Left colon (tissue), 2 donors: Measurements from ENCODE around the gene MYL5. TPM values are rescaled to one million over a fixed set of nuclear protein-coding genes. Genes with fewer than 3 reads are reported as not detected.
"Not testable (repeated sequence)": the region's sequence is repeated elsewhere in the genome, so short reads cannot be mapped to it uniquely, and the experiment has no call there.

Experiments
- ATAC-seq: fragments of 200-7000 bp; cut with Tn5 transposase; one replicate; pipeline ENCODE4 v1.9.1; 2020; ENCODE audit warnings: mild to moderate bottlenecking, moderate library complexity
- DNase-seq, 2 donors: peaks; one replicate each; pipeline ENCODE4 v3.0.0-alpha.2; 2020
- intact Hi-C, 2 donors: fragments of 100-400 bp; cut with DNase I in 1 of 2; cut with micrococcal nuclease in 1 of 2; formaldehyde crosslinking; loops; one replicate each; pipeline versions ENCODE4 v1.11.2 to v1.14.0; 2022; cut with DNase I, micrococcal nuclease
- total RNA-seq, 2 donors: library from RNA; stranded (reverse); fragmentation: NEBNext Ultra II Directional; extraction: Animal tissue kit (Norgen Biotek cat#: 25700); gene quantifications; one replicate each; pipeline ENCODE4 v1.2.1, GENCODE V29; 2021
- donor health status: DM: no; HTN: no; CAD: no.
- donor health status: DM: yes; HTN: yes; CAD: no.

The MYL5 gene
- total RNA-seq, 2 donors from 2014 or later = 30.0 to 37.1 TPM

DNA sequence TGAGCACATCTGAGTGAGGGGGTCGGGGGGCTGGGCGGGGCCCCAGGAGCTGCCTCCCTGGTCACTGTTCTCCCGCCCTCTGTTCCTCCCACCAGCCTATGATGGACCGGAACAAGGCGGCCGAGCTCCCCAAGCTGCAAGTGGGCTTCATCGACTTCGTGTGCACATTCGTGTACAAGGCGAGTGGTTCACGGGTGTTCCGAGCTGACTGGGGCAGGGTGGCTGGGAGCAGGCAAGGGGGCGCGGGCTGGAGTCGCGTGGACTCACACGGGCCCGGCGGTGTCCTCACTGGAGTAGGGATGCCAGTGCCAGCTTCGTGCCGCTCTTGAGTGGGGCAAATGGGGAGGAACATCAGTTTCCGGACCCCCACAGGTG is 7.9 kb upstream of the MYL5 start:
- no peak for DNase-seq
- intact Hi-C loops = no loop called here
- ATAC-seq = no peak

DNA sequence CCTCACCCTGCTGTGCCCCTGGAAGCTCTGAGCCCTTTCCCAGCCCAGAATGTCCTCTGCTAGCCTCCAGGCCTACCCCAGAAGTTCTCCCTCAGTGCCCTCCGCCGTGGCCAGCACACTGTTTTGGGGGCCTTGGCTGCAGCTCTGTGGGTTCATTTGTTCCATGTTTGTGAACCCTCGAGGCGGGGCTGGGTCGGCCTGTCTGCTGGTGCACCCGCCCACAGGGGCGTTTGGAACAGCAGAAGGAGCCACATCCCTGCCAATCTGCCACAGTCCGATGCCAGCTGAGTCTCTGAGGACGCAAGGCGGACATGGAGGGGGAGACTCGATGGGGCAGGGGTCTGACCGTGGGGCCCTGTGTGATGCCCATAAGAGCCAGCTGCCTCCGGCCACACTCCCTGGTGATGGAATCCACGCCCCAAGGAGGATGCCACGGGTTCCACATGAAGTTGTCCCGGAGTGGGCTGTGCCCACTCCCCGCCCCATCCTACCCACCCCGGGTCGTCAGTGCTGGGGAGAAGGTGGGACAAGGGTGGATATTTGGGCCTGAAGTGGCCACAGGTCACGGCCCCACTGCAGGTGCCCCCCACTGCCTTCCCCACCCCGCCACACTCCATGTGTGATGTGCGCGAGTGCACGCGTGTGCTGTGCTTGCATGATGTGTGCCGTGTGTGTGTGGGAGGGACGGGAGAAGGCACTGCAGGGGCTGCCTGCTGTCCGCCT is 7.4 kb upstream of the MYL5 start:
- intact Hi-C loops = no loop called here
- no peak for ATAC-seq
- no peak for DNase-seq

DNA sequence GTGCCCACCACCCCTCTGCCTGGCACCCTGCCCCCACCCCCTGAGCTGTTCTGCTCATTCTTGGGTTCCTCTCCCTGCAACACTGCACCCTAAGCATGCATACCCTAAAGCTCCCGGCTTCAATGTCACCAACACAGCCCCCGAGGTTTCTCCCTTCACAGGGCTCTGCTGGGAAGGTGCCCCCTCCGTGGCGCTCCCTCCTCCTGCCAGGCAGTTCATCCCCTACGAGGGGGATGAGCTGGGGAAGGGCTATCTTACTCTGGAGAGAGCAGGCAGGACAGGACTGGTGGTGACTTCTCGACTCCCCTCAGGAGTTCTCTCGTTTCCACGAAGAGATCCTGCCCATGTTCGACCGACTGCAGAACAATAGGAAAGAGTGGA is 6.8 kb upstream of the MYL5 start:
- ATAC-seq = no peak
- intact Hi-C loops = no loop called here
- DNase-seq = no peak

- intact Hi-C loops, ATAC-seq, DNase-seq: not testable (repeated sequence)
Measured at GRCh38 chr4:668219-668618, 6.1 kb upstream of the MYL5 start.

- ATAC-seq, DNase-seq, intact Hi-C loops: not testable (repeated sequence)
Measured at GRCh38 chr4:669806-670559, 4.4 kb upstream of the MYL5 start.

GRCh38 chr4:671769-672168 is 2.6 kb upstream of the MYL5 start:
- no peak for DNase-seq
- intact Hi-C loops = no loop called here
- no peak for ATAC-seq

DNA sequence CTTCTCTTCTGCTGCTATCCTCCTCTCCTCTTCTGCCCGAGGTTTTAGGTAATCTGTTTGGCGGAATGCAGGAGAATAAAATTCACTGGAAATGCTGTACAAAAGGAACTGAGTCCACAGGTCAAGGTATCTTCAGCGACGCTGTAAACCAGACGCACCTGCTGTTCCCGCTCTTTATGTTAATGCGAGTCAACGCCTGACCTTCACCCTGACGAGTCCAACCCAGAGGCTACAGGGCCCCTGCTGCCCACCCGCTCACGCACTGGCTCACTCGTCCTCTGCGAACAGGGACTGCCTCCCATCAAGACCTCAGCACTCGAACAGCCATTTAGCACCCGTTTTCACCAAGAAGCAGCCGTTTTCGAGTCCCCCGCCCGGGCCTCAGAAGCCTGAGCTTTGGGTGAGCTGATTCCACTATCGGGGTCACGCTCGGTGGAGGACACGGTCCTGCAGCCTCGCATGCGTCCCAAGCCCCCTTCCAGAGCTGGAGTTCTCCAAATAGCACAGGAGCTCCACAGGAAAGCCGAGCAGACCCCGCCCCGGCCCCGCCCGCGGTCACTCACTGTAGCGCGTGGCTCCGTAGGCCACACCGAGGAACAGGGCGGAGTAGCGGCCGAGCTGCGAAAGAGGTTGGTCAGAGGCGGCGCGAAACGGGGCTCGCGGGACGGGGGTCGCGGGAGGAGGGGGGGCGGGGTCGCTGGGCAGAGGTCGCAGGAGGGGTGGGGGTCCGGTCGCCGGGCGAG is 822 bp upstream of the MYL5 start:
- peak; percentile 70 to 84 for DNase-seq
- peak; percentile 51 for ATAC-seq
- intact Hi-C loops = no loop called here

- intact Hi-C loops = no loop called here
- DNase-seq = no peak
Measured at GRCh38 chr4:675036-675882, 917 bp downstream of the MYL5 start.

DNA sequence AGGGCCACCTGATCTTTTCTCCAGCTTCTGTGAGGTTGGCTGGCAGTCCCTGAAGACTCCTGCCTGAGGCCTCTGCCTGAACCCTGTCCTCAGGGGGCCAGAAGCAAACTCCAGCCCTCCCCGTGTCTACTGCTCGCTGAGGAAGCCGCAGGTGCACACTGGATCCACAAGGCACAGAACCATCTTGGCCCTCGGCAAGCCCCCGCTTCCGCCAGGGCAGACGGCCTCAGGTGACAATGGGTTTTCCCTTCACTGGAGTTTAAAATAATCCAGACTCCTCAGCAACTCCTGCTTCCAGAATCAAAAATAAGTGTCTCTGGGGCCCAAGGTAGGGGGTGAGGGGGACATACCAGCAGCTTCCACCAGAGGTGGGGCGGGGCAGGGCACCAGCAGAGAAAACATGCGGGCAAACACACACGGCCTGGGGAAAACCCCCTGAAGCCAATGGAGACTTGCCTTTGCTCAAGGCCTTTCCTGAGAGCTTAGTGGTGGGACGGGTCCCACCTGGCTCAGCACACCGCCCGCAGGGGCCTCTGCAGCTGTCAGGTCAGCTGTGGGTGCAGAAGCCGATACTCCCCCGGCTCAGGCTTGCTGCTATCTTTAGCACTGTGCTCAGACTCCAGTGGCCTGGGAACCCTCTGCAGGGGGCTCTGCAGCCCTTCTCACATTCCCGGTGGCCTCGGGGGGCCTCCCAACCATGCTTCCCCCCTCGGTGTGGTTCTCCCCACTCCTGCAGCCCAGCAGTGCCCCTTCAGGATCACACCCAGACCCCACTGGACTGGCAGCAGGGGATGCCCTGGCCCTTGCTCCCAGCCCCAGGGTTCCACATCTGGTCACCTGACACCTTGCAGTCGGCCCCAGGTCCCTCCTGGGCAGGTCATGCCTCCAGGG is 1.9 kb downstream of the MYL5 start:
- ATAC-seq (no peak), DNase-seq (no peak)
- intact Hi-C loops = no loop called here

More at GRCh38 chr4:675036-675882, 917 bp downstream of the MYL5 start:
- peak; percentile 0 for ATAC-seq

- DNase-seq (no peak), ATAC-seq (no peak)
- intact Hi-C loops = no loop called here
Measured at GRCh38 chr4:676871-677235, 2.5 kb downstream of the MYL5 start.

- intact Hi-C loops = no loop called here
- DNase-seq = peak; percentile 74 to 90
- peak; percentile 50 for ATAC-seq
Measured at GRCh38 chr4:677431-678293, 3.3 kb downstream of the MYL5 start.

- intact Hi-C loops = no loop called here
- DNase-seq (no peak), ATAC-seq (no peak)
Measured at GRCh38 chr4:678331-679103, 4.2 kb downstream of the MYL5 start.

DNA sequence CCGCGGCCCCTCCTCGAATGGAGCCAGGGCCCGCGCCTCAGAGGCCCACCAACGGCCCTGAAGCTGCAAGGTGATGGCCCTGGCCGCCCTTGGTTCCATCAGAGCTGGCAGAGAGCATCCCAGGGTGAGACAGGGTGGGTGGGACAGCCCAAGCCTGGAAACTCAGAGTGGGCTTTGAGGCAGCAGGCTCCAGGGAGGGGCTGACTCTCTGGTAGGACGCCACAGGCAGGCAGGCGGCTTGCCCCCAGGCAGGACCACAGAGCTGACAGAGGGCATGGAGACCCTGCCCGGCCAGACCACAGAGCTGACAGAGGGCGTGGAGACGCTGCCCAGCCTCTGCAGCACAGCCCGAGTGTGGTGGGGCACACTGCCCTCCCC is 4.8 kb downstream of the MYL5 start:
- ATAC-seq (no peak), DNase-seq (peak in 1 of 2 donors; percentile 26)
- intact Hi-C loops = no loop called here

- DNase-seq (no peak), ATAC-seq (no peak)
- intact Hi-C loops = no loop called here
Measured at GRCh38 chr4:679629-680028, 5.3 kb downstream of the MYL5 start.

- no peak for ATAC-seq
- DNase-seq = no peak
- intact Hi-C loops = no loop called here
Measured at GRCh38 chr4:680091-680490, 5.7 kb downstream of the MYL5 start.

DNA sequence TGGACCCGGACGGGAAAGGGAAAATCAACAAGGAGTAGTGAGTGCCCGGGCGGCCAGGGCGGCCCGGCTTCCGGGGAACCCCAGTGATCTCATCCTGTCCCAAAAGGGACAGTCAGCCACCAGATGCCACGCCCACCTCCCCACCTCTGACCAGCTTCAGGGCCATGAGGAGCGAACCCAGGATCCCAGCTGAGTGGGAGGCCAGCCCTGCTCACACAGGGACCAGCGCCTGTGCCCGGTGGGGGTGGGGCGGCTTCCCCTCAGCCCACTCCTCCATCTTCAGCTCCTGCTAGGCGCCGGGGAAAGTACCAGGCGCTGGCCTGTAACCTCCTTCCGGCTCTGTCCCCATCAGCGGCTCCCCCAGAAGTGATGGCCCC is 6.2 kb downstream of the MYL5 start:
- intact Hi-C loops = no loop called here
- no peak for ATAC-seq
- peak; percentile 55 to 59 for DNase-seq
